Activated CD4-positive, alpha-beta T cell treated with anti-CD3 and anti-CD28 coated beads, Interleukin-2, Interleukin-4, amounts not matched to agents 100 ng/mL and 50 ng/mL, durations not matched to agents 16 hours and 8 hours (primary cell): ENCODE measurements around the gene DUOX2.
"Not testable (repeated sequence)": the region's sequence is repeated elsewhere in the genome, so short reads cannot be mapped to it uniquely, and the experiment has no call there.

Experiments used
- DNase-seq: peaks from one replicate; pipeline ENCODE4 v3.0.0-alpha.2; 2020; ENCODE audit warnings: low spot score

DUOX2 gene

DNA sequence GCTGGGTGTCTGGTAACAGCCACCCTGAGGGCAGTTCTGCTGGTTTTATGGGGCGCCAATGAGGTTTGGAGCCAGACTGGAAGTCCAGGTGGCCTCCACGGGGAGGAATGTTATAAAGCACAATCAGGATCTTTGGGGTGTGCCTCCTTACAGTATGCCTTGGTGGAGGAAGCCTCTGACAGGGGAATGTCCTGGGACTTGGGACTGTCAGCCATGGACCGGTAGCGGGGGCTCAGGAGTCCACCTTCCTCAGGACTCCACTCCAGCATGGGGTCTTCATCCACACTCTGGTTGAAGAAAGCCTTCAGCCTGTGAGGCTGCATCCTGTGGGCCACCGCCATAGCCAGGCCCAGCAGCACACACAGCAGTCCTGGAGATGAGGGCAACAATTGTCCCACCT, 5.0 kb upstream of the DUOX2 start:
- DNase-seq, result no peak

DNA sequence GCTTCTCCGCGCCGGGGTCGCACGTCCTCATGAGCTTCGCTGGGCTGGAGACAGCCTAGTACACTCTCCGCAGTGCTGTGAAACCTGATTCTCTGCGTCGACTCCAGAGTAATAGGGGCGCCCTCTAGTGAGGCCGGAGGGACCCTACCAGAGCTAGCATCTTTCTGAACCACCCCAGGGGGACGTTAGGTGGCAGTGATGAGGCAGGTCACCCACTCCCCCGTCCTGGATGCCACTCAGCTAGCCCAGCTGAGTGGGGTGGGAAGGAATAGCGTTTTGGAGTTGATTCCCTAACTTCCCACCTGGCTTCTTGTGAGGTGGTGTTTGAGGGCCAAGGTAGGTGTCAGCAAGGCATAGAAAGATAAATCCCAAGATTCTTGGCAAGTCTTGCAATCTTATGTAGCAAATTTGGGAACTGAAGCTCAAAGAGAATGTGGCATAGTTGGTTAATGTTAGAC, 4.2 kb upstream of the DUOX2 start:
- peak; percentile 89 for DNase-seq

DNA sequence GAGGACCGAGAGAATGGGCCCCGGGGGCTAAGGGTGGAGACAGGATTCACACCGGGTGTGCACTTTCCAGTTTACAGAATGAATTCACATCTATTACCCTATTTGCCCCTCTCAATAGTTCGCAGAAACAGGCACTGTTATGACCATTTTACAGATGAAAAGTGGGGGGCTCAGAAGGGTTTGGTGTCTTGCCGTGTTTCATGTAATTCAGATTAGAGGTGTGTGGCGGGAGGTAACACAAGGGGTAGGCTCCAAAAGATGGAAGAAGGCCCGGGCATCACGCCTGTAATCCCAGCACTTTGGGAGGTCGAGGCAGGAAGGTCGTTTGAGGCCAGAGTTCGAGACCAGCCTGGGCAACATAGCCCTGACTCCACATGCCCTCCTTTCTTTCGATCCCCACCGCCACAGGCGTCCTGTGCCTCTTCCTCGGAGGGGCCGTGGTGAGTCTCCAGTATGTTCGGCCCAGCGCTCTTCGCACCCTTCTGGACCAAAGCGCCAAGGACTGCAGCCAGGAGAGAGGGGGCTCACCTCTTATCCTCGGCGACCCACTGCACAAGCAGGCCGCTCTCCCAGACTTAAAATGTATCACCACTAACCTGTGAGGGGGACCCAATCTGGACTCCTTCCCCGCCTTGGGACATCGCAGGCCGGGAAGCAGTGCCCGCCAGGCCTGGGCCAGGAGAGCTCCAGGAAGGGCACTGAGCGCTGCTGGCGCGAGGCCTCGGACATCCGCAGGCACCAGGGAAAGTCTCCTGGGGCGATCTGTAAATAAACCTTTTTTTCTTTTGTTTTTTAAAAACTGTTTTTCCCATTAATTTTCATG, 3.5 kb upstream of the DUOX2 start:
- DNase-seq, result no peak

DNA sequence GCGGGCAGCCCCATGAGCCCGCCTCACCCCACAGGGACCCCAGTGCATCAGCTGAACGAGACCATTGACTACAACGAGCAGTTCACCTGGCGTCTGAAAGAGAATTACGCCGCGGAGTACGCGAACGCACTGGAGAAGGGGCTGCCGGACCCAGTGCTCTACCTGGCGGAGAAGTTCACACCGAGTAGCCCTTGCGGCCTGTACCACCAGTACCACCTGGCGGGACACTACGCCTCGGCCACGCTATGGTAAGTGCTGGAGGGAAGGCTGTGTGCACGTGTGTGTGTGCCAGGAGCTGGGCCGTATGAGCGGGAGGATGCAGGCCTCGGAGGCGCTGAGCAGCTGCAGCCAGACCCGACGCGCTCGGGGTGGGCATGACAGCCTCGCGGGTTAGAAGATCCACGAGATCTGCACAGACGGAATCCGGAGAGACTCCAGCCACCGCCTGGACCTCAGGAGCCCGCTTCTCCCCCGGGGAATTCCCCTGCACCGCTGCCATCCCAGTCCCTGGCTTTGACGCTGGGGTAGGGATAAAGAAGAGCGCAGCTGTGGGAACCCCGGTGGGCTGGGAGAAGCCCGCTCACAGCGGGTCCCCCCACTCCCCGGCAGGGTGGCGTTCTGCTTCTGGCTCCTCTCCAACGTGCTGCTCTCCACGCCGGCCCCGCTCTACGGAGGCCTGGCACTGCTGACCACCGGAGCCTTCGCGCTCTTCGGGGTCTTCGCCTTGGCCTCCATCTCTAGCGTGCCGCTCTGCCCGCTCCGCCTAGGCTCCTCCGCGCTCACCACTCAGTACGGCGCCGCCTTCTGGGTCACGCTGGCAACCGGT, 2.7 kb upstream of the DUOX2 start:
- no peak for DNase-seq

DNA sequence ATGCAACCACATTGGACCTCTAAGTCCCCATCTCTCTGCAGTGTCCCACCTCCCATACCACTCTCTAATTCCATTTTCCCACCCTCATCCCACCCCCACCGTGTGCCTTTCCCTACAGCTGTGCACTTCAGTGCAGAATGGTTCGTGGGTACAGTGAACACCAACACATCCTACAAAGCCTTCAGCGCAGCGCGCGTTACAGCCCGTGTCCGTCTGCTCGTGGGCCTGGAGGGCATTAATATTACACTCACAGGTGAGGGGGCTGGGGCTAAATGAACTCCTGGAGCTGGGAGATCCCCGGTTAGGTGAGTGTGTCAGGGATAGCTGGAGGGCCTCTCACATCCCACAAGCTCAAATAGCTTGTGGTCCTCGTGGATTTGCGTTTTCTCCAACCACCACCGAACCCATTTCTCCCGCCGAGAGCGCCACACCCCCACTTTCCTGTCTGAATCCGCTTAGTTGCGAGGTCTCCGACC, 2.1 kb upstream of the DUOX2 start:
- DNase-seq, result no peak

DNA sequence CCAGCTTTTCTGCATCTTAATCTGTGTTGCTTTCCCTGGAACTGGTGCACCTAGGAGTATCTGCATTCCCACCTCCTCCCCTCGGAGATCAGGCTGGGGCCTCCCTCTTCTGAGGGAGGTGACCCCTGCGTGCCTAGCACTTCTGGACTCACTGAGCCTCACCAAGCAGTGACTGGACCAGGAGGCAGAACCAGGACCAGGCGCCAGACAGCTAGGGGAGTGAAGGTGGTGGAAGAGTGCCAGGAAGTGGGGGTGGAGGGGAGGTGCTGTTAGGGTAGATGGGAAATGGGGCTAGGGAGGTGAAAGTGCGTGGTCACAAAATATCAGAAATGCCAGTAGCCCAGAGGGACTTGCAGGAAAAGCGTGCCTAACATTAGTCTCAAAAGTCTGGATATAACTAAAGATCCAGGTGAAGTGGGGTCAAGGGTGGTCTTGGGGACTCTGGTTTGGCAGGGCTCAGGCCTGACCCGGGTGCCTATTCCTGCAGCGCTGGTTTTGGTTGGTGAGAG, 1.4 kb upstream of the DUOX2 start:
- no peak for DNase-seq

DNA sequence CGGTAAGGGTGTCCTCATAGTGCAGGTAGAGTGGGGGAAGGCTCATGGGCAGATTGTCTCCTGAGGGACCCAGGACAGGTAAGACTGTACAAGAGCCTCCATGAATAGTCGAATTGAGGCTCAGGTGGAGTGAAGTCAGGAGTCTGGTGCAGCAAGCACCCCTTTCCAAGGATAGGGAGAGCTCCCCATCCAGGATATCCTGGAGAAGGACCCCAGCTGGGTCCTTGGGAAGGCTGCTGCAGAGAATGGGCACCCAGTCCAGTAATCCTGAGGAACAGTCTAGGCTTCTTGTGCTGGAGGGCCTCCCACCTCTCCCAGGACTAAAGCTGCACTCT, 746 bp upstream of the DUOX2 start:
- DNase-seq, result no peak

DNA sequence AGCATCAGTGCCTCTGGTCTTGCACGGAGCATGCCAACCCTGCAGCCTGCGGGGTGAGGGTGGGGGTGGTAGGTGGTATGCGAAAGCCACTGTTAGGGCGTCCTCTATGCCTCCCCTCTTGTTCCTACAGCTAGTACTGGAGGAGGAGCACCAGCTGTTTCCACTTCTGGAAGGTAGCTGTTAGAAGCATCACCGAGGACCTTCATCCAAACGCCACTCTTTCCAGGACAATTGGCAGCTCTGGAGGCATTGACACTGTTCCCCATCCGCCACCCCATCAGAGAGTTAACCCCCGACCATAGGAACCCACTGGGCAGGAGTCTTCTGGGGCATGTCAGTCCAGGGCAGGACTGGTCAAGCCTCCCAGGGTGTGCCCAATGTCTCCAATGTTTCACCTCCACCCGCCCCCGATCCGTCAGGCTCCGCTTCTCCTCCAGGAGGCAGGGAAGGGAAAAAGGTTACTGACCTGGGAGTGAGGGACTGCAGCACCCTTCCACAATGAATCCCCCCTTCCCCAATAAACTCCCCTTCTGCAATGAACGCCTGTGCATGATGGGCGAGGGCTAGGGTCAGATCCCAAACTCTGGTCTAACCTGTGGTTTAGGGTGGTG, 487 bp downstream of the DUOX2 start:
- DNase-seq, result no peak

DNA sequence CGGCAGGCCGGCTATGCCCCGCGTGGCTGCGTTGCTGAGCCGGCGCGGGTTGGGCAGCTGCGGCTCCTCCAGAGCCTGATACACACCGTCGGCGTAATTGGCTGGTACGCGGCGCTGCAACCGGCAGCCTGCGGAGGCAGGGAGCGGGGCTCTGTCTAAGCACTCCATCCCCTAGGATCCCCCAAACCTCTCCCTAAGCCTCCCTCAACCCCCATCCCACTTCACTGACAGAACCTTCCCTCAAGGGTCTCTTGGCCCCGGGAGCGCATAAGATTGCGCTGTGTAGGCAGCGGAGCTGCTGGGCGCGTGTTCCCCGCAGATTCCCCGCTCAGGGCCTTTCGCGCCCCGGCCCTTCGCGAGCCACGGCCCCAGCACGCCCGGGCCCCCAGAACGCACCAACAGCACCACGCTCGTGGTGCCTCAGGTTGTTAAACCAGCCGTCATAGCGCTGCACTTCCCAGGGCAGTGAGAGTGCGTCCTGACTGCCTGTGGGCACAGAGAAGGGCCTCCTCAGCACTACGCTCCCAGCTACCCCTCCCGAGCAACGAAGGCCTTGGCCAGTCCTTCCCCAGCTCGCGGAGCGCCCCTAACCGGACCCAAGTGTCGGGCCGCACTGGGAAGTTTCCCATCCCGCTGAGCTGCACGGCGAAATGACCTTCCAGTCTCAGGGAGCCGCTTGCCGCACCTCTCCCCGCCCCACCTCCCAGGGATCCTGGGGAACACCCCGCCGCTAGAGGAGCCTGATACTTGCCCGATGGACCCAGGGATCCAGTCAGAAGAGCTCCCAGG, 1.2 kb downstream of the DUOX2 start:
- no peak for DNase-seq

DNA sequence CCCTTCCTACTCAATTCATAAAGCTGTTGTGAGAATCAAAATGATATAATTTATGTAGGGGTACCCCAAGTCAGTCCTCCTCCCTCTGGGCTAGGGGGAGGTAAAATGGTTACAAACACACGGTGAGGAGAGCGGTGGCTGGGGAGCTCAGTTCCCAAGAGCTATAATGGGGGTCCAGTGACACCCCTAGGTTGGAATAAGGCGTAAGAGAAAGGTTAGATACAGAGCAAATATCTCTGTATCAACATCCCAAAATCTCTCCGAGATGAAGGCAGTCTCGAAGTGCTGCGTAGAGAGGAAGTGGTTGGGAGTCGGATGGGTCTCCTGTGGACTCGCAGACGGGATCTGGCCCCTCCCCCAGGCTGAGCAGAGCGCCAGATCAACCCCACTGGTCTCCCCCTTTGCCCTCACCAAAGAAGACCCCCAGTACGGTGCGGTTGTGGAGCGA, 1.8 kb downstream of the DUOX2 start:
- DNase-seq, result no peak

DNA sequence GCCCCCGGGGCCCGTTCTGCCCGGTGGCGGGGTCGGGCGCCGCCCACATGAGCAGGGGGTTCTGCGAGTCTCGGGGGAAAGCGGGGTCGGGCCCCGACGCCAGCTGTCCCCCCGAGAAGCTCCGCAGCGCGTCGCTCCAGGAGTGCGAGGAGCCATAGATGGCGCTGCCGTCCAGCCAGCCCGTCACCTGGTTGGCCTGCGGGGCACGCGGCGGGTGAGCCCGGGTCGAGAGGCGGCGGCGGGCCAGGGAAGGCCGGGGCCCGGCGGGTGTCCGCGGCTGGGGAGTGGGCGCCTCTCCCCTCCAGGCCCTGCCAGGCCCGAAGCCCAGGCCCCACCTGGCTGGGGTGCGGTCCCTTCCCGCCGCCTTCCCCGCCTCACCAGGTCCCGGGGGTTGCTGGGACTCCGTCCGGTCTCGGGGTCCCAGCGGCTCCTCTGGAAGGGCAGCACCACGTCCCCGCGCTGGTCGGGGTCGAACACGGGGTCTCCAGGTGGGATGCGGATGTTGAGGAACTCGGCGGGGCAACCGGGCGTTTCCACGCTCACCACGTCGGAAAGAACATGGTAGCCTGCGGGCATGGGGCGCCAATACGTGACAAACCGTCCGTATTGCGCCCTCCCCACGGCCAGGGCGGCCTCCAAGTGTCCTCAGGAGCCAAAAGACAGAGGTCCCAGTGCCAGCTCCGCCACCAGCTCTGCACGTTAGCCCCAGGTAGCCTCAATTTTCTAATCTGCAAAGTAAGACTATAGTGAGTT, 2.4 kb downstream of the DUOX2 start:
- no peak for DNase-seq

DNA sequence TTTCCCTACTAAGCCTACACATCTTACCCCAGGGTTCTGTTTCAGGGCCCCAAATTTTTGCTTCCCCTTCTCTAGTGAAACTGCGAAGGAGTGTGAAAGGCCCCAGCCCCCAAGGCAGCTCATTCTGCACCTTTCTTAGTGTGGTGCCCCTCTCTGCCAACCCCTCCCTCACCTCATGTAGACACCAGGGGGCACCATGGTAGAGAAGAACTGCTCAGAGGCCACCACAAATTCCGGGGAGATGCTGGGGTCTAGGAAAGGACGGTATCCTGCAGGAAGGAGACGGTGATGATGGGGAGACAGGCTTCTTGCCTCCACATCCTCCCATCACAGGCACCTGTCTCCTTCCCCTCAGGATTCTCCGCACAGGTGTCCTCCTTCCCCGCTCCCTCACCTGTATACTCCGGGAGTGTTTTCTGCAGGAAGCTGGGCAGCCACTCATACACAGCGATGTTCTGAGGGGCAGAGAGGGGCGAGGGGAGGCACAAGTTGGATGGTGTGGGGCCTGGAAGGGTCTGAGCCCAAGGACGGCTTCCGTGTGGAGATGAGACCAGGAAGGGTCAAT, 3.6 kb downstream of the DUOX2 start:
- DNase-seq, result no peak

DNA sequence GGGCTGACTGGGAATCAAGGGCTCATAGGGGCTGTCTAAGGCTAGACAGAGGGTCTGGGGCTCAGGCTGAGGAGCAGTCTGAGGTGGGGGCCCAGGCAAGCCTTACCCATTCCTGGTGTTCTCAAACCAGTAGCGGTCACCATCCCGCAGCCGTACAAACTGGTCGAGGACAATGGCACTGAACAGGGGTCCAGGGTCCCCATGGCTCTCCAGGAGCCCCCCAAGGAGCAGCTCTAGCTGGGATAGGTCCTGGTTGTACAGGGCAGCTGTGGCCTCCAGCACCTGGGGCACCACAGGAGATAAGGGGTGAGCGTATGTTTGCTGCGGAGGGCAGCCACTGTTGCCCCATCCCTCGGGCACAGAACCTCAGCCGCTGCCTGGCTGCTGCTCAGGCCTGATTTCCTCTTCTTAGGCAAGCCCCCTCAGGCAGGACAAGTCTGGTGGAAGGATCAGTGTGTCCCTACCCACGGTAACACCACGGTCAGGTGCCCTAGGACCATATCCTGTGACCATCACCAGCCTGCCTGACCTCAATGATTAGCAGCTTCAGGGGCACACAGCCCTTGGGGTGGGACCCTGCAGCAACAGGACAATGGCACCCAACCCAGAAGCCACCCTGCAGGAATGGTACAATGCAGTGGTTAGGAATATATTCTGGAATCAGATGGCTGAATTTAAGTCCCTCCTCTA, 5.9 kb downstream of the DUOX2 start:
- no peak for DNase-seq

DNA sequence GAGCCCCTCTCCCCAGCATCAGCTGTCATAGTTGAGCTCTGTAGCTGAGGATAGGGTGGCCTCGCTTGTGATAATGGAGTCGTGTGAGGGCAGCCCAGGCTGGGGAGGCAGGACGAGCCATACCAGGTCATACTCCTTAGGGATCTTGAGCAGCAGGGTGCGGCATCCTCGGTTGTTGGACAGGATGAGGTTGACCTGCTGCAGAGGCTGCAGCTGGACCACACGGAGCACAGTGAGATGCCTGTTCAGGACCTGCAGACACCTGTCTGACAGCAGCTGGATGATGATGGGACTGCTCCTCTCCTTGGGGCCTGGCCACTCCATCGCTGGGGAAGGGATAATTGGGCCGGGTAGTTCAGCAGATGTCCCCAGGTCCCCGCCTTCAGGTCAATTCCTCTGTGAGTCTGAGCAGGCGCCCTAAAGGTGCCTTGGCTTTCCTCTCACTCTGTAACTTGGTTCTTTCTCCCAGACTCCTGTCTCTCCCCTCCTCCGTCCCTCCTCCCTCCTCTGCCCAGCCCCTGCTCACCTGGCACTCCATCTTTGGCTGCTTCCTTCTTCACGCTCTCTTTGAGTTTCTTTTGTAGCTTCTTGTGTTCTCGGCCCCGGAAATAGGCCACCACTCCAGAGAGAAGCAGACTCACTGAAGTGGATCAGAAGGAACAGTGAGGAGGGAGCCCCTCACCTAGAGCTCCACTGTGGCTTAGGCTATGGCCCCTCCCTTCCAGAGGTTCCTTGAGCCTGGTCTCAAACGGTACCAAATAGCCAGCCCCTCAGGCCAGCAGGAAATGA, 7.8 kb downstream of the DUOX2 start:
- no peak for DNase-seq

DNA sequence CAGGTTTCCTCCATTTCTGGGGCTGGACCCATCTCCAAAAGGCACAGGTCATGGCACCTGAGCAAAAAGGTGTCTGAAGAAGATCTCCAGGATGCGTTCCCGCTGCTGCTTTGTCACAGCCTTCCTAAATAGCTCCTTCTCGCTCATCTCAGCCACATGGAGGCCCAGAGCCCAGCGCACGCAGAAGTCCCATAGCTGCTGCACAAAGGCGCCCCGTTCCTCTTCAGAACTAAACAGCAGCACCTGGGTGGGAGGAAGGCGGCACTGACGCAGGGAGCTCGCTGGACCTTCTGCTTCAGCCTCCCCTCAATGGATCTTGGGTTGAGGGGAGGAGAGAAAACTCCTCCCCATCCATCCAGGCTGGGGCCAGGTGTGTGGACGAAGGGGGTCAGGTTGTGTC, 8.4 kb downstream of the DUOX2 start:
- DNase-seq, result no peak

DNA sequence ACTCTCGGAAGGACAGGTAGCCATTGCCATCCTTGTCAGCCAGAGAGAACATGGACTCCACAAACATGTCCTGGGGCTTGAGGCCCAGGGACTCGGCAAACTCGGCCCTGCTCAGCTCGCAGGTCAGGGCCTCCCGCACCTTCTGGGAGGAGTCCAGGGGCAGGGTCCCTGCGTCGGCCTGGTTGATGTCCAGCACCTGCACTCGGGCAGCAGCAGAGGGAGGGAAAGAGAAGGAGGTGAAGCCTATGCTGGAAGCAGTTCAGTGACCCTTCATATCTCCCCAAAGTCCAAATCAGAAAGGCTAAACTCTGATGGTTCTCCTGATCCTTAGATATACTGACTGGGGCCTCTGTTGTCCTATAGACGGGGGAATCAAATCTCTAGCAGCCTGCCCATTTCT, 9.8 kb downstream of the DUOX2 start:
- DNase-seq, result not testable (repeated sequence)

DNA sequence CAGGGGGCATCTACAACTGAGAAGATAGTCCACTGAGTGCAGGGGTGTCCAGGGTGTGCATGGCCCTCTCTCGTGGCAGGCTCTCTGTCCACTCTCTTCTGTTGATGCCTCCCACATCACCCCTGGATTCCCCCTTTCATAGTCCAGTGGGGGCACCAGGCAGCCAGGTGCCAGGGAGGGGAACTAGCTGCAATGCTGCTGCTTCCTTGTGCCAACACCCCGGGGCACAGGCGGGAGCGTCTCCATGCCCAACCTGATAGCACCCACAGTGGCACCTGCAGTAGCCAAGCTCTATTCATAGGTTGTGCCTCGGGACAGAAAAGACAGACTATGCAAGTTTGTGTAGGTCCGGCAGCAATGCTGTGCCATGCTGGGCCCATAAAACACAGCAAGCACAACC, 11.7 kb downstream of the DUOX2 start:
- DNase-seq, result no peak

DNA sequence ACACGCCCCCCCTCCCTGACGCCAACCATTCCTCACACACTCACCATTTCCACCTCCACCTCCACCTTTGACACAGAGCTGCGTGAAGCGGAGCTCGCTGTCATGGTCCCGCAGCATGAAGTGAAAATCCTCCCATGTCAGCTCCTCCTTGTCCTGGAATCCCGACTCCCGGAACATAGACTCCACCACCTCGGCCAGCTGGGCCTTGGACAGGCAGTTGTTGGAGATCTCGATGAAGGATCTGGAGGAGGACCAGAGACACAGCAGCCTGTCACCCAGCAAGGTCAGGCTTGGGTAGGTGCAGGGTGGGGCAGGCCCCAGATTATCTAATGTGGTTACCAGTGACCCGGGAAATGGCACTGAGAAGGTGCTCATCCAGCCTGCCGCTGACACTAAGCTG, 12.2 kb downstream of the DUOX2 start:
- DNase-seq, result no peak

DNA sequence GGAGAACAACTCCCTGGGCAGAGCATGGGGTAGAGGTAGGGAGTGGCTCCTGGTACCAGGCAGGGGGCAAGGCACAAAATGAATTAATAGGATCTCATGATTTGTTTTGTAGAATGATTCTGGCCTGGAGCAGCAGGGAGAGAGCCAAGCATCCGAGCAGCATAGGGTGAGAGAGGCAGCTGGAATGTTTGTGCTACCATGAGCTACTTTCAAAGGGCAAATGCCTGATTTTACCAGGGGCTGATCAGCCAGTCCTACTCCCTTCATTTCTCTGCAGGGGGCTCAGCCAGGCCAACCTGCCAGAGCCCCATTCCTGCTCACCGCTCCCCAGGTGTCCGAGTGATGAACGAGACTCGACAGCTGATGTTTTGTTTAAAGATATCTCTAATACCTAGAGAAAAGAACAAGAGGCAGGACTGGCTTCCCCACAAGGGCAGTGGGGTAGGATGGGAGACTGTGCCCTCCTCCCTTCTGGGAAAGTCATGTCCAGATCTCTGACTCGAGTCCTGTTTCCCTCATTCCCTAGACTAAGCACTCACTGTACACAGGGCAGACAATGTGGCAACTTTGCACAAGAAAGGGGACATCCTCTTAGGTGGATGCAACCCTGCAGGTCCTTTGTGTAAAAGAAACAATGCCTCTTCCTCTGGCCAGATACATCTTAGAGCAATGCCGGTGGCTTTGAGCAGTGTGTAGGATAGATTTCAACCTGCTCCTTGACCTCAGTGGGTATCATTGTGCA, 12.9 kb downstream of the DUOX2 start:
- no peak for DNase-seq
